OCI-LY1 (cell line): Measurements from ENCODE around the gene SEZ6.

Source experiments
- H2AFZ ChIP-seq: fragments of 200-600 bp; sonication (generic), shearing (Covaris generic); 2 replicates; pipeline ENCODE4 v1.6.0; 2014; ENCODE audit warnings: antibody characterized with exemption, mild to moderate bottlenecking, low read length
- H3F3A ChIP-seq: fragments of 200-600 bp; sonication (generic), shearing (Covaris generic); 2 replicates; pipeline ENCODE4 v1.6.0; 2014; ENCODE audit warnings: mild to moderate bottlenecking, antibody characterized with exemption, low read length, moderate library complexity; ENCODE audit not compliant: insufficient read depth
- H3K27ac ChIP-seq: fragments of 200-600 bp; sonication (generic); 2 replicates; pipeline ENCODE4 v1.5.1; 2014; ENCODE audit warnings: low read length, mixed run types, mild to moderate bottlenecking, low read depth; ENCODE audit not compliant: poor library complexity, severe bottlenecking
- H3K27me3 ChIP-seq: fragments of 200-600 bp; sonication (generic); 2 replicates; pipeline ENCODE4 v1.6.0; 2014; ENCODE audit warnings: antibody characterized with exemption, mild to moderate bottlenecking, low read length, moderate library complexity; ENCODE audit not compliant: insufficient read depth
- H3K36me3 ChIP-seq: fragments of 200-600 bp; sonication (generic); 2 replicates; pipeline ENCODE4 v1.6.1; 2014; ENCODE audit warnings: mild to moderate bottlenecking, antibody characterized with exemption, low read length, moderate library complexity, mixed read lengths; ENCODE audit not compliant: insufficient read depth
- H3K4me1 ChIP-seq: fragments of 200-600 bp; sonication (generic); 2 replicates; pipeline ENCODE4 v1.5.1; 2014; ENCODE audit warnings: mild to moderate bottlenecking, low read length, moderate library complexity; ENCODE audit not compliant: insufficient read depth, severe bottlenecking
- H3K4me2 ChIP-seq: fragments of 200-600 bp; sonication (generic), shearing (Covaris generic); 2 replicates; pipeline ENCODE4 v1.6.1; 2014; ENCODE audit warnings: low read length
- H3K4me3 ChIP-seq: fragments of 200-600 bp; sonication (generic); 2 replicates; pipeline ENCODE4 v1.5.1; 2014; ENCODE audit warnings: low read length, low read depth, mild to moderate bottlenecking, mixed read lengths; ENCODE audit not compliant: poor library complexity, severe bottlenecking
- H3K79me2 ChIP-seq: fragments of 200-600 bp; shearing (Covaris generic); 2 replicates; pipeline ENCODE4 v1.6.1; 2016; ENCODE audit warnings: mixed run types, low read length, mixed read lengths; ENCODE audit not compliant: insufficient read depth
- H3K9ac ChIP-seq: fragments of 200-600 bp; sonication (generic), shearing (Covaris generic); 2 replicates; pipeline ENCODE4 v1.6.1; 2014; ENCODE audit warnings: mild to moderate bottlenecking, low read length, mixed read lengths
- H3K9me2 ChIP-seq: fragments of 200-600 bp; sonication (generic), shearing (Covaris generic); 2 replicates; pipeline ENCODE4 v1.6.1; 2014; ENCODE audit warnings: low read depth, mild to moderate bottlenecking, low read length, mixed read lengths
- H3K9me3 ChIP-seq: fragments of 200-600 bp; shearing (Covaris generic); 2 replicates; pipeline ENCODE4 v1.6.1; 2014; ENCODE audit warnings: low read length, mixed read lengths
- H4K20me1 ChIP-seq: fragments of 200-600 bp; sonication (generic), shearing (Covaris generic); 2 replicates; pipeline ENCODE4 v1.6.0; 2016; ENCODE audit warnings: mild to moderate bottlenecking, low read length; ENCODE audit not compliant: insufficient read depth
- EZH2 ChIP-seq: fragments of 200-600 bp; sonication (generic), shearing (Covaris generic); IDR thresholded peaks from 2 replicates; pipeline ENCODE4 v1.8.0; 2017; ENCODE audit warnings: borderline replicate concordance, mixed run types, mild to moderate bottlenecking, antibody characterized with exemption, low read length, moderate library complexity, mixed read lengths
- TF ChIP-seq, protein P1 (sequence below): fragments of 200-600 bp; sonication (generic), shearing (Covaris generic); IDR thresholded peaks from 2 replicates; pipeline ENCODE4 v1.5.1; 2017; ENCODE audit warnings: mild to moderate bottlenecking, antibody characterized with exemption, low read length, moderate library complexity, mixed read lengths

Gene SEZ6

DNA sequence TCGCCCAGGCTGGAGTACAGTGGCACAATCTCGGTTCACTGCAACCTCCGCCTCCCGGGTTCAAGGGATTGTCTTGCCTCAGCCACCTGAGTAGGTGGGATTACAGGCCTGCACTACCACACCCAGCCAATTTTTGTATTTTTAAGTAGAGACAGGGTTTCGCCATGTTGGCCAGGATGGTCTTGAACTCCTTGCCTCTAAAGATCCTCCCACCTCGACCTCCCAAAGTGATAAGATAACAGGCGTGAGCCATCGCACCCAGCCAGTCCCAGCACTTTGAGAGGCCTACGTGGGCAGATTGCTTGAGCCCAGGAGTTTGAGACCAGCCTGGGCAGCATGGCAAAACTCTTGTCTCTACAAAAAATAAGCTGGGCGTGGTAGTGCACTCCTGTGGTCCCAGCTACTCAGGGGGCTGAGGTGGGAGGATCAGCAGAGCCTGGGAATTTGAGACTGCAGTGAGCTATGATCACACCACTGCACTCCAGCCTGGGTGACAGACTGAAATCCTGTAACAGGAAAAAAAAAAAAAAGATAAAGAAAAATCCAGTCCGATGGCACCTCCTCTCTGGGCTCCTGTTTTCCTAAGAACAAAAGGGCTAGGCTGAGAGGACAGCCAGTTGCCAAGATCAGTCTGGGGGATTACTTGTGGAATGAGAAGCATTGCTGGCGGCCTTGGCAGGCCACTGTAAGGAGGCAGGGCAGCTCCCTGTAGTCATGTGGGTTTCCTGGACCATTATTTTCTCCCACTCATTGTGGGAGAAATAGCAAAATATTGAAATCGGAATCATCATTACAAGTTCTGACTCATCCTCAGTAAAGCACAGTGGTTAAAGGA lies 34.1 kb upstream of the SEZ6 start:
- Histone ChIP-seq H3K4me1 (peaks cover 9% of the 10 kb centered on the region), H3K4me3 (no peak overlapping the region), H3K27ac (no peak overlapping the region), H3K9me3 (no peaks in the 10 kb centered on the region; the same call in 1 of the 2 replicates), H3K27me3 (no peaks in the 10 kb centered on the region; the same call in 1 of the 2 replicates), H4K20me1 (no peaks in the 10 kb centered on the region), H2AFZ (no peak overlapping the region), H3K36me3 (no peaks in the 10 kb centered on the region), H3K79me2 (no peaks in the 10 kb centered on the region), H3F3A (no peaks in the 10 kb centered on the region), H3K9me2 (no peaks in the 10 kb centered on the region), H3K9ac (no peak overlapping the region), H3K4me2 (no peak overlapping the region)
- TF ChIP-seq EZH2 = no peak
- TF ChIP-seq, protein P1, sequence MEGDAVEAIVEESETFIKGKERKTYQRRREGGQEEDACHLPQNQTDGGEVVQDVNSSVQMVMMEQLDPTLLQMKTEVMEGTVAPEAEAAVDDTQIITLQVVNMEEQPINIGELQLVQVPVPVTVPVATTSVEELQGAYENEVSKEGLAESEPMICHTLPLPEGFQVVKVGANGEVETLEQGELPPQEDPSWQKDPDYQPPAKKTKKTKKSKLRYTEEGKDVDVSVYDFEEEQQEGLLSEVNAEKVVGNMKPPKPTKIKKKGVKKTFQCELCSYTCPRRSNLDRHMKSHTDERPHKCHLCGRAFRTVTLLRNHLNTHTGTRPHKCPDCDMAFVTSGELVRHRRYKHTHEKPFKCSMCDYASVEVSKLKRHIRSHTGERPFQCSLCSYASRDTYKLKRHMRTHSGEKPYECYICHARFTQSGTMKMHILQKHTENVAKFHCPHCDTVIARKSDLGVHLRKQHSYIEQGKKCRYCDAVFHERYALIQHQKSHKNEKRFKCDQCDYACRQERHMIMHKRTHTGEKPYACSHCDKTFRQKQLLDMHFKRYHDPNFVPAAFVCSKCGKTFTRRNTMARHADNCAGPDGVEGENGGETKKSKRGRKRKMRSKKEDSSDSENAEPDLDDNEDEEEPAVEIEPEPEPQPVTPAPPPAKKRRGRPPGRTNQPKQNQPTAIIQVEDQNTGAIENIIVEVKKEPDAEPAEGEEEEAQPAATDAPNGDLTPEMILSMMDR = no peak

DNA sequence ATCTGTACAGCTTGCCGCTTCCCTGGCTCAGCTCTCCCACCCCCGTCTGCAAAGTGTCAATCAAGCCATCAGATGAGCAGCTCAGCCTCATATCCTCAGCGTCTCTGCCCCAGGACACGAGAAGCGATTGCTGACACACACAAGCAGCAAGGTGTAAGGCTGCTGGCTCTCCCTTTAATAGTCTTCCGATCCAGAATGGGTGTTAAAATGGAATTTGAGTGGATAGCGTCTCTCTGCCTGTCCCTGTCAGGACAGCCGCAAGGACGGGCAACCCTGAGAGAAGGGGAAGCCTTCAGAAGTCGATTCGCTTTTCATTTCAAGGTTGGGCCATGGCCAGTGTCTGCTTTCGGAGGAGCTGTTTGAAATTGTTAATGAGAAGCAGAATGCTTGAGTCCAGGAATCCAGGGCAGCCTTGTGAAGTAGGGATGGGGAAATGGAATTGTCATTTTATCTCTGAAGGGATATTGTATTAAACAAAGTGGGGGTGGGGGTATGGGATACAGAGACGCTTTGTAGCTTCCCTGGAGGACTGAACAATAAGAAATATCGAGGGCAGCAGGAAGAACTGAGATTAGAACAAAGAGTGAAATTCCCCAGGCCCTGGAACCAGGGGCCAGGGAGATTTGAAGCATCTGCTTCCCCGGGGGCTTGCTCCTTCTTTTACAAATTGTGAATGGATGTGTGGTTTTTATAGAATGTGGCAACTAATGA lies 32.4 kb upstream of the SEZ6 start:
- H3F3A ChIP-seq = no peaks in the 10 kb centered on the region
- H2AFZ ChIP-seq = no peak overlapping the region
- H3K9ac ChIP-seq = no peak overlapping the region
- peaks cover 8% of the 10 kb centered on the region for H3K9me3 ChIP-seq
- no peaks in the 10 kb centered on the region for H3K9me2 ChIP-seq
- no peaks in the 10 kb centered on the region; the same call in 1 of the 2 replicates for H3K36me3 ChIP-seq
- H3K4me1 ChIP-seq = peaks cover 9% of the 10 kb centered on the region
- H3K4me2 ChIP-seq = no peak overlapping the region
- no peaks in the 10 kb centered on the region for H4K20me1 ChIP-seq
- H3K4me3 ChIP-seq = no peak overlapping the region
- no peak overlapping the region for H3K27ac ChIP-seq
- no peak for TF ChIP-seq EZH2
- TF ChIP-seq, protein P1 = no peak
- H3K79me2 ChIP-seq = no peaks in the 10 kb centered on the region
- H3K27me3 ChIP-seq = peaks cover 7% of the 10 kb centered on the region; the same call in 1 of the 2 replicates

- peaks cover 6% of the 10 kb centered on the region for H3K4me1 ChIP-seq
- H3K27me3 ChIP-seq = peaks cover 7% of the 10 kb centered on the region; the same call in 1 of the 2 replicates
- no peaks in the 10 kb centered on the region; the same call in 1 of the 2 replicates for H3K36me3 ChIP-seq
- TF ChIP-seq EZH2 = no peak
- TF ChIP-seq, protein P1 = no peak
- no peaks in the 10 kb centered on the region for H3K9me2 ChIP-seq
- H4K20me1 ChIP-seq = no peaks in the 10 kb centered on the region
- H3K4me3 ChIP-seq = no peak overlapping the region
- no peak overlapping the region for H3K4me2 ChIP-seq
- H3K27ac ChIP-seq = no peak overlapping the region
- peaks cover 8% of the 10 kb centered on the region for H3K9me3 ChIP-seq
- no peaks in the 10 kb centered on the region for H3K79me2 ChIP-seq
- H2AFZ ChIP-seq = no peak overlapping the region
- no peaks in the 10 kb centered on the region for H3F3A ChIP-seq
- H3K9ac ChIP-seq = no peak overlapping the region
Measured at GRCh38 chr17:29037739-29038084, 31.9 kb upstream of the SEZ6 start.
